GDM1 (cell line): ENCODE results near the gene UBA7.
"Not testable (repeated sequence)": the region's sequence is repeated elsewhere in the genome, so short reads cannot be mapped to it uniquely, and the experiment has no call there.

ENCODE experiments used
- DNase-seq: peaks from one replicate; lab custom pipeline; 2025; lab: John Stamatoyannopoulos, UW

Gene UBA7

DNA sequence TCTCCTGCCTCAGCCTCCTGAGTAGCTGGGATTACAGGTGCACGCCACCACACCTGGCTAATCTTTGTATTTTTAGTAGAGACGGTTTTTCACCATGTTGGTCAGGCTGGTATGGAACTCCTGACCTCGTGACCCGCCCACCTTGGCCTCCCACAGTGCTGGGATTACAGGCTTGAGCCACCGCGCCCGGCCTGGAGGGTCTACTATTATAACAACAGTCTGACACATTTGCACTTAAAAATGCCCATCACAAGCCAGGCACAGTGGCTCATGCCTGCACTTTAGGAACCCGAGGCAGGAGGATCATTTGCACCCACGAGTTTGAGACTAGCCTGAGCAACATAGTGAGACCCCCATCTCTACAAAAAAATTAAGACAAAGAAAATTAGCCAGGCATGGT lies 31.5 kb downstream of the UBA7 start:
- DNase-seq: not testable (repeated sequence)

DNA sequence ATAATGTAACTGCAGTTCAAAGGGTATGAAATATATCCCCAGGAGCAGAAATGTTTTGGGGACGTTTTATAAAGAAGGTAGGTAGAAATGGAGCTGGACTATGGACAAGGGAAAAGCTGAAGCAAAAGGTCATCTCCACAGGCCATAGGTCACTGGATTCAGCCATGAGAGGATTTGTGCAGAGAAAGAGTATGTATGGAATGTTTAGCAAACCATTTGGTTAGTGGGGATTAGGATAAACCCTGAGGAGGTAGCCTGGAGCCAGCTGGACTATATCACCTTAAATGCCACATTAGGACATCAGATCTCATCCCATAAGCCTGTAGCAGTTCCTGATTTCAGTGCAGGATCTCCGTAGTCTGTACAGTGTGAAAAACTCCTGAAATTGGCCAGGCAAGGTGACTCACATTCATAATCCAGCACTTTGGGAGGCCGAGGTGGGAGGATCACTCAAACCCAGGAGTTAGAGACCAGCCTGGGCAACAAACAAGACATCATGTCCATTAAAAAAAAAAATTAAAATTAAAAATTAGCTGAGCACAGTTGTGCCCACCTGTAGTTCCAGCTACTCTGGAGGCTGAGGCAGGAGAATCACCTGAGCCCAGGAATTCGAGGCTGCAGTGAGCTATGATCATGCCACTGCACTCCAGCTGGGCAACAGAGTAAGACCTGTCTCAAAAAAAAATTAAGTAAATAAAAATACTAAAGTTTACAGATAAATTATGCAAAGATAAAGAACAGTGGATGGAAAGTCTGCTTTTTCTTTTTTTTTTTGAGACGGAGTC lies 32.1 kb downstream of the UBA7 start:
- no peak for DNase-seq

DNA sequence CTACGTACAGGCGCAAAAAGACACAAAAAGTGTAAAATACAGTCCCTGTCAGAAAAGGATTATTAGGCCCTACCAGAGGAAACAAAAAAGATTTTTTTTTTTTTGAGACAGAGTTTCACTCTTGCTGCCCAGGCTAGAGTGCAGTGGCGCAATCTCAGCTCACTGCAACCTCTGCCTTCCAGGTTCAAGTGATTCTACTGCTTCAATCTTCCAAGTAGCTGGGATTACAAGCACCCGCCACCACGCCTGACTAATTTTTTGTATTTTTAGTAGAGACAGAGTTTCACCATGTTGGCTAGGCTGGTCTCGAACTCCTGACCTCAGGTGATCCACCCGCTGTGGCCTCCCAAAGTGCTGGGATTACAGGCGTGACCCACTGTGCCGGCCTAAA lies 32.8 kb downstream of the UBA7 start:
- DNase-seq: not testable (repeated sequence)

DNA sequence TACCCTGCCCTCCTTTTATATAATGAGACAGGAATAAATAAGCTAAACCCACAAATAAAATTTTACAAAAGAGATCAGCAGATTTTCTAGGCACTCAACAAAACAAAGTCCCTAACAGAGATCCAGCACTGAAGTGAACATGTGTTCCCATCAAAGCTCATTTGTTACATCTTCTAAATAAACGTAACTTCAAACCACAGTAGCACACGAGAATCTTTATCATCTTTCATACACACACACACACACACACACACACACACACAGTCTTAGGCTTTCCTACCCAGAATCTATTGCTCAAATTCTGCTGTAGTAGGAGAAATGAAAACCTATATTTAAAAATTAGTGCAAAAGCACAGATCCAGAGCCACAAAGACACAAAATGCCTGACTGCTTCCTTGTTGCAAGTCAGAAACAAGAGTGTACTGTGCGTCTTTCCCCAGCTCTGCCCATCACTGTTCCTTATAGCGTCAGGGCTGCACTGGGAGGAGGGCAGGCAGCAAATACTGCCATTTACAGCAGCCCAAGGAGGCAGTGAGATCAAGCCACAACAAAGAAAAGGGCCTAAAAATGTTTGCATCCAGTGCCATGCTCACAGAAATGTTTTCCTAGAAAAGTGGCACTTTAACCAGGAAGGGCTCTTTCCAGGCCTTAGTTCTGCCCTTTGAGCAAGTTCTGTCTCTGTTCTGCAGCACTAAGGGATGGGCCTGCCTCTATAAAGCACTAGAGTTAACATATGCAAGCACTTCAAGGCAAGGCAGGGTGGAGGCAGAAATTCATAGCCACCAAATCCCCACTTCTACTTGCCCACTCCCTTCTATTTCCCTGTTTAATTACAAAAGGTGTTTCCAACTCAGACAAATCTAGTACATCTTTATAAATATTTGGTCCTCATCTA lies 33.4 kb downstream of the UBA7 start:
- DNase-seq: no peak

DNA sequence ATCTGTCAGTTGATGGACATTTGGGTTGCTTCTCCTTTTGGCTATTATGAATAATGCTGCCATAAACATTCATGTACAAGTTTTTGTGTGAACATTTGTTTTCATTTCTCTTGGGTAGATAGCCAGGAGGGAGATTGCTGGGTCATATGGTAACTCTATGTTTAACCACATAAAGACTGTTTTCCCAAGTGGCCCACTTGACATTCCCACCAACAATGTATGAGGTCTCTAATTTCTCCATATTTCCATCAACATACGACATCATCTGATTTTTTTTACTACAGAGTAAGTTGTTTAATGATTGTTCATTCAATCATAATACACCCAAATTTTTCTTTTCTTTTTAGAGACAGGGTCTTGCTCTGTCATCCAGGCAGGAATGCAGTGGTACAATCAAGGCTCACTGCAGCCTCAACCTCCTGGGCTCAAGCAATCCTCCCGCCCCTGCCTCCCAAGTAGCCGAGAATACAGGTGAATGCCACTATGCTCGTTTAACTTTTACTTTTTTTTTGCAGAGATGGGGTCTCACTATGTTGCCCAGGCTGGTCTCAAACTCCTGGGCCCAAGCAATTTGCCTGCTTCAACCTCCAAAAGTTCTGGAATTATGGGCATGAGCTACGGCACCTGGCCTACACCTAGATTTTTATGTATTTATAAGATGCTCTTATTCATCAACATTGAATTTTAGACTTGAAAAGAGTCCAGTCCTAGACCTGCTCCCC lies 34.2 kb downstream of the UBA7 start:
- no peak for DNase-seq

DNA sequence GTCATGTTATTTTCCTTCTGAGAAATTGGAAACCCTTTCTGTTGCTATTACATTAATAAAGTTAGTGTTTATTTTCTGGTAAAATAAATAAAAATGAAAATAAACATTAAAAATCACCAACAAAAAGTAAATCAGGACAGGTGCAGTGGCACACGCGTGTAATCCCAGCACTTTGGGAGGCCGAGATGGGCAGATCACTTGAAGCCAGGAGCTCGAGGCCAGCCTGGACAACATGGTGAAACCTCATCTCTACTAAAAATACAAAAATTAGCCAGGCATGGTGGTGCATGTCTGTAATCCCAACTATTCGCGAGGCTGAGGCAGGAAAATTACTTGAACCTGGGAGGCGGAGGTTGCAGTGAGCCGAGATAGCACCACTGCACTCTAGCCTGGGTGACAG lies 37.7 kb downstream of the UBA7 start:
- not testable (repeated sequence) for DNase-seq

DNA sequence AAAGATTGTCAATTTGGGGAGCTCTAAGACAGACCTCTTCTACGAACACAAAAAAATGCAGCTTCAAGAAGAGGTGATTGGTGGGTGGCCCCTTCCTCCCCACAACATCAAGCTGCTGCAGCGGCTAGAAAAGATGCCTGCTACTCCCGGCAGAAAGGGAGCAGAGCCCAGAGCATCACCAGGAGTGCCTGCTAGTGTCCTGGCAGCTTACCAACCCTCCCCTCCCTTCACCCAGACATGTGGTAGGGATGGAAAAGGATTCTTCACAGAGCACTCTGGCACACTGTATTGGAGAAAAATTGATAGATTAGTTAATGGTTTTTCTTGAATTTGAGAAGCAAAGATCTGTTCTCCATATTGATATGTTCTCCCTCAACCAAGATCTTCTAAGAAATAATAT lies 38.2 kb downstream of the UBA7 start:
- no peak for DNase-seq

DNA sequence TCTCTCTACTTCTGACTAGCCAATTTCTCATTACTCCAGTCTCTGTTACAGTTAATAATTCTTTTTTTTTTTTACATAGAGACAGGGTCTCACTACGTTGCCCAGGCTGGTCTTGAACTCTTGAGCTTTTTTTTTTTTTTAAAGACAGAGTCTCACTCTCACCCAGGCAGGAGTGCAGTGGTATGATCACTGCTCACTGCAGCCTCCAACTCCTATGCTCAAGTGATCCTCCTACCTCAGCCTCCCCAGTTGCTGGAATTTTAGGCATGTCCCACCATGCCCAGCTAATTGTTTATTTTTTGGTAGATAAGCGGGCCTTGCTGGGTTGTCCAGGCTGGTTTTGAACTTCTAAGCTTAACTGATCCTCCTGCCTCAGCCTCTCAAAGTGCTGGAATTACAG lies 41.0 kb downstream of the UBA7 start:
- DNase-seq: no peak

DNA sequence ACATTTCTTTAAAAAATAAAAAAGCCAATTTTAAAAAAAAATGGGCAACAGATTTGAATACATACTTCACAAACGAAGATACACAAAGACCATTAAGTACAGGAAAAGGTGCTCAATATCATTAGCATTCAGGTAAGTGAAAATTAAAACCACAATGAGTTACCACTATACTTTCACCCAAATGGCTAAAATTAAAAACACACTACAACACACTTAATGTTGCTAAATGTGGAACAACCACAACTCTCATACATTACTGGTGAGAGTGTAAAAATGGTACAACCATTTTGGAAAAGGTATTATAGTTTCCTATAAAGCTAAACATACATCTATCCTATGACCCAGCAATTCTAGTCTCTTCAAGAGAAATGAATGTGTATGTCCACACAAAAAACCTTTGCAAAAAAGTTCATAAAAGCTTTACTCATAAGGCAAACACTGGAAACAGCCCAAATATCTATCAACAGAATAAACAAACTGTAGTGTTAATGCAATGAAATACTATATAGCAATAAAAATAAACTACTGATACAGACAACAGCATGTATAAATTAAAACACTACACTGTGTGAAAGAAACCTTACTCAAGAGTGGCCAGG lies 42.3 kb downstream of the UBA7 start:
- DNase-seq: no peak

DNA sequence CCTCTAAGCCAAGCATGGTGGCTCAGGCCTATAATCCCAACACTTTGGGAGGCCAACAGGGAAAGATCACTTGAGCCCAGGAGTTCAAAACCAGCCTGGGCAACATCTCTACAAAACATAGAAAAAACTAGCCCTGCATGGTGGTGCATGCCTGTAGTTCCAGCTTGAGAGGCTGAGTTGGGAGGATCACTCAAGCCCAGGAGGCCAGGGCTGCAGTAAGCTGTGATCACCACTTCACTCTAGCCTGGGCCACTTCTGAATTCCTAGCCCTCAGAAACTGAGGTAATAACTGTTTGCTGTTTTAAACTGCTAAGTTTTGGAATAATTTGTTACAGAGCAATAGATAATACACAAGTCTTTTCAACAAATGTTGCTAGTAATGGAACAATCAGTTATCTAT lies 43.8 kb downstream of the UBA7 start:
- DNase-seq: no peak

DNA sequence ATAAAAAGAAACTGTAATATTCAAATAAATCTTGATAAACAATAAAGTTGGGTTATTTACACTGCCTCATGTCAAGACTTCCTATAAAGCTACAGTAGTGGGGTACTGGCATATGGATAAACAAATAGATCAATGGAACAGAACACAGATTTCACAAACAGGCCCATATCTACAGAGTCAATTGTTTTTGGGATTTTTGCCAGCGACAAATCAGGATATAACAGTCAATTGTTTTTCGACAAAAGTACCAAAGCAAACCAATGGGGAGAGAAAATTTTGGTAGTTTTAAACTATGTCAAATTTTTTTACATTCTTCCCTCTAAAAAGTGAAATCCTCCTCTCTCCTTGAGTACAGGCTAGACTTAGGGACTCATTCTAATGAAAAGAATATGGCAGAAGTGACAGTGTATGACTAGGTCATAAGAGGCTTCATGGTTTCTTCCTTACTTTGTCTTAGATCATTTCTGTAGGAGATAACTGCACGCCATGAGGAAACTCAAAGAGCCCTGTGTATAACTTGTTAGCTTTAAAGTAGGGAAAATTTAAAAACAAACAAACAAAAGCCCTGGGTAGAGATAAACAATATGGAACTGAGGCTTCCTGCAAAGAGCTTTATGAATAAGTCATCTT lies 44.4 kb downstream of the UBA7 start:
- DNase-seq: no peak

DNA sequence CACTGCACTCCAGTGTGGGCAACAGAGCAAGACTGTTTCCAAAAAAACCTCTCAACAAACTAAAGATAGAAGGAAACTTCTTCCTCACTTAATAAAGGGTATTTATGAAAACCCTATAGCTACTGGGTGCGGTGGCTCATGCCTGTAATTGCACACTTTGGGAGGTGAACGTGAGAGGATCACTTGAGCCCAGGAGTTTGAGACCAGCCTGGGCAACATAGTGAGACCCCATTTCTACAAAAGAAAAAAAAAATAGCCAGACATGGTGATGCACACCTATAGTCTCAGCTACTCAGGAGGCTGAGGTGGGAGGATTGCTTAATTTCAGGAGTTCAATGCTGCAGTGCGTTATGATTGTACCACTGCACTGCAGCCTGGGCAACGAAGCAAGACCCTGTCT lies 49.8 kb downstream of the UBA7 start:
- DNase-seq: no peak

DNA sequence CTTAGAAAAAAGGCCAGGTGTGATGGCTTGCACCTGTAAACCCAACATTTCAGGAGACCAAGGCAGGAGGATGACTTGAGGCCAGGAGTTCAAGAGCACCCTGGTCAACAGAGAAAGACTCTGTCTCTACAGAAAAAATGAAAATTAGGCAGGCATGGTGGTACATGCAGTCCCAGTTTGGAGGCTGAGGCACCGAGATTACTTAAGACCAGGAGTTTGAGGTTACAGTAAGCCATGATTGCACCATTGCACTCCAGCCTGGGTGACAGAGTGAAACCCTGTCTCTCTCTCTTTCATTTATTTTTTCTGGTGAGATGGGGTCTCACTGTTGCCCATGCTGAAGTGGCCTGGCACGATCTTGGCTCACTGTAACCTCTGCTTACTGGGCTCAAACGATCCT lies 52.1 kb downstream of the UBA7 start:
- DNase-seq: no peak

DNA sequence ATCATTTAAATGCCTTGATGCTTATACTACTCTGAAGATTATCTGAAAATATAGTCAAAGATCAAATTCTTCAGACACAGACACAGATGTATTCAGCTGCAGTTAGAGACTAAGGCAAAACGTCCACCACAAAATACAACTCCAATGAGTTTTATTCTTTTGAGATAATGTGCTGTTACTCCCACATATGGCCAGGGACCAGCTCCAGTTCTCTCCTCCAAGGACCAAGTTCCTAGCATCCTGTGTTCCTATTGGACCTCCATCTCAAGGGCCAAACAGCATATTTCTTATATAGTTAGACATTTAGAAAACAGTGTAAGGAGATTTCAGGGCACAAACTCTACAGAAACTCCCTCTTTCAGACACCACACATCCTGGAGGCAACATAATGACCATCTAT lies 54.5 kb downstream of the UBA7 start:
- no peak for DNase-seq

DNA sequence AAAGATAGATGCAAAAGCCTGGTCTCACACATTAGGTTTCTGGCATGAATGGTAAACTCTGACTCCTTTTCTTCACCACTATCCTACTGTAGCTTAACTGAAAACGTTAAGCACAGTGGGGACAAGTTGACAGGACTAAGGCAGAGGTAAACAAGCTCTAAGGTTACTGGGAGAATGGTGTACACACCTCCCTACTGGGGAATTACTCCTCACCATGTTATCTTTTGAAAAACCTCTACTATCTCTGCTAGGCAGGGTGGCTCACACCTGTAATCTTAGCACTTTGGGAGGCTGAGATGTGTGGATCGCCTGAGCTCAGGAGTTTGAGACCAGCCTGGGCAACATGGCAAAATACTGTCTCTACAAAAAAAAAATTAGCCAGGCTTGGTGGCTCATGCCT lies 56.6 kb downstream of the UBA7 start:
- DNase-seq: no peak

DNA sequence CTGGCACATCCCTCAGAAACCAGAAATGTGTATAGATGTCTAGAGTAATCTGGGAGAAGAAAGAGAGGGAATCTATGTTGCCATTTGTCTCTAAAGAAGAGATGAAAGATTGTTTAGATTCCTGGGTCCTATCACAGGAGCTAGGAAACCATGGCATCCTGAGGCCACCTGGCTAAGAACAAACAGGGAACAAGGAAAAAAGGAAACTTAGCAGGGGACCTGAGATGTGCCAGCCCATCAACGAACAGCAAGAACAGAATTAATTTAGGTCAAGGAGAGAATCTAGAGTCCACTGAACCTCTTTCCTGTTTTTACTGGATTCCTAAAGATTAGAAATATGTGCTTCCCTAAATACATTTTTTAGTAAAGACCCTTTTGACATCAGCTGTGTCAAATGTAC lies 57.7 kb downstream of the UBA7 start:
- DNase-seq: no peak
